ENCODE measurements around the gene KRT71. TPM values are rescaled to one million over a fixed set of nuclear protein-coding genes. Genes with fewer than 3 reads are reported as not detected.

KRT71 gene
- total and polyA plus RNA-seq, 5 experiments from 2014 or later: not detected

DNA sequence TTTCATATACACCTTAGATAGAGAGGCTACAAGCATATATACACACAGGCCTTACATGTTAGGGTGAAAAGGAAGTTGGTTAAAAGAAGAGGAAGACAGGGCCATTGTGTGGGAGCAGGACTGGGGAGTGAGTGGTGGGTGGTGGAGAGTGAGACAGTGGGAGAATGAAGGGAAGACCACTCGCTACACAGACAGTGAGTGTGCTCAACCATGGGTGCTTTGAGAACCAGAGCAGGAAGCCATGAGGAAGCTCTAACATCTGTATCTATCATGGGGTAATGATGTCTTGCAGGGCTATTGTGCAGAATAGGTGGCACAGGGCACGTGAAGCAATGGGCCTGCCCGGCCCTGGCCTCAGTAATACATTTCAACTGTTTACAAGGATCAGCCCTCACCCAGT lies 32.1 kb upstream of the KRT71 start:
- no peak for ATAC-seq
- DNase-seq: no peak
- POLR2A ChIA-PET: interaction anchor here (0.5 to 9.6 kb wide), 8 partner anchors 10 to 293 kb away, joined by 3 to 130 read pairs (median 4); no protein-coding TSS in a partner anchor
- Mint-ChIP-seq H3K4me3 (peak overlapping the region in 5 of 10 donors; percentile 5 to 72 (median 27)), H3K9me3 (no peaks in the 10 kb centered on the region), H3K4me1 (peaks cover 50 to 68% (median 61%) of the 10 kb centered on the region in 4 donors), H3K36me3 (no peaks in the 10 kb centered on the region), H3K27me3 (no peaks in the 10 kb centered on the region), H3K27ac (peak overlapping the region; percentile 32 to 98 (median 89))

DNA sequence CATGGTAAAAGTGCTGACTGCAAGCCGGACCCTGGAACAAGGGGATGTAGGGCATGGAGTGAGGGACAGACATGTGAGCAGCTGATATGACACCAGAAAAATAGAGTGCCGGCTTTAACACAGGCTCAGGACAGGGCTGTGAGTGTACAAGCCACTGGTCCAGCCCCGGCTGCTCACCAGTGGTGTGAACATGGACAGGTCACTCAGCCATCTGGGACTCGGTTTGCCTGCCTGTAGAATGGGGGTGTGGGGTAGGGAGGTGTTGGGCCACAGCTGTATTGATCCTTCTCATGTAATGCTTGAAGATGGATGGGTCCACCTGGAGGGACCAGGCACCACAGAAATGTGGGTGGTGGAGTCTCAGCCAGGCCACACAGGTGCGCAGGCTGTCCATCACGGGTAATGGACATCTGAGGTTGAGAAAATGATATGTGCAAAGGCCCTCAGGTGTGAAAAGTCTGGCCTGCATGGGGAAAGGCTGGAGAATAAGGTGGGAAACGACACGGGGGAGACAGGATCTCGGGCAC lies 31.3 kb upstream of the KRT71 start:
- POLR2A ChIA-PET: interaction anchor here (1.1 to 9.6 kb wide), 4 partner anchors 26 to 296 kb away, joined by 3 to 130 read pairs (median 28); no protein-coding TSS in a partner anchor
- no peak for DNase-seq
- no peak for ATAC-seq

DNA sequence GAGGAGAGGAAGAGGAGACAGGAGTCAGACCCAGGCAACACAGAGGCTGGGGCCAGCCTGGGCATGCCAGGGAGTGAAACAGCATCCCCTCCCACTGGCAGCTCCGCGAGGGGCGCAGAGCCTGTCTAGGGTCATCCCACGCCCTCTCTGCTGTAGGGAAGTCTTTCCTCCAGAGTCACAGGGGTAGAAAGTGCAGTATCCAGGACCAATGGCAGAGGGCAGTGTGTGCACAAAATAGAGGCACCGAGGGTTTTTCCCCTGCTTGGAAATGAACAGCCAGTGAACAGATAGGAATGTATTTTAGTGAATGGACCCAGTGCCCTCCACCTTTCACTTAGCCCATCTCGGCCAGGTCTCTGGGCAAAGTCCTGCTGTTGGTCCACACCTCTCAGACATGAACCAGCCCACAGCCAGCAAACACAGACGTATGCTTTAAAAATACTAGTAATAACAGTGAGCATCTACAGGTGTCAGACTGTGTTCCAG lies 30.1 kb upstream of the KRT71 start:
- DNase-seq (peak; percentile 30 to 84 (median 74)), ATAC-seq (peak in 1 of 2 donors; percentile 29)
- peaks cover 0 to 1% (median 0%) of the 10 kb centered on the region in 5 donors for H3K27me3 Mint-ChIP-seq
- H3K9me3 Mint-ChIP-seq: no peaks in the 10 kb centered on the region
- no peak overlapping the region for H3K4me3 Mint-ChIP-seq
- H3K4me1 Mint-ChIP-seq: peaks cover 46 to 58% (median 56%) of the 10 kb centered on the region in 4 donors
- POLR2A ChIA-PET: interaction anchor here (1.0 to 9.6 kb wide), 6 partner anchors 27 to 299 kb away, joined by 3 to 130 read pairs (median 8); no protein-coding TSS in a partner anchor
- H3K36me3 Mint-ChIP-seq: no peaks in the 10 kb centered on the region
- peak overlapping the region; percentile 4 to 96 (median 88) for H3K27ac Mint-ChIP-seq

More for the DNA sequence above, 31.3 kb upstream of the KRT71 start:
- Mint-ChIP-seq H3K4me3 (no peak overlapping the region), H3K27me3 (peaks cover 0 to 1% (median 0%) of the 10 kb centered on the region in 5 donors), H3K36me3 (no peaks in the 10 kb centered on the region), H3K4me1 (peaks cover 48 to 61% (median 57%) of the 10 kb centered on the region in 4 donors), H3K27ac (peak overlapping the region; percentile 32 to 98 (median 89)), H3K9me3 (no peaks in the 10 kb centered on the region)

DNA sequence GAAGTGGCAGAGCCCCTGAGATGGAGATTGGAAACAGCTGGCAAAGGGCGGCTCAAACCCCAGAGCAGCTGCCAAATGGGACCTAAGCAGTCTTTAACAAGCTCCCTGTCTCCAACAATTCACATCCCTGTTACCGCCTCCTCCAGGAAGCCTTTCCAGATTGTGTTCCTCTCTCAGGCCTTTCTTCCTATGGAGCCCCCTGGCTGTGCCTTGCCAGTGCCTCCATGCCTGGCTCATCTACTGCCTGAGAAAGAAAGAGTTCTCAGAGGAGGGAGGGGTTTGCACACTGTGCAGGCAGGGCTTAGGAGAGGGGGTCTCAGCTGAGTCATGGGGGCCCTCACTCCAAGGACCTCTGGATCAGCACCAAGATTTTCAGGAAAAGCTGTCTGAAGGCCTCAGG lies 29.5 kb upstream of the KRT71 start:
- Mint-ChIP-seq H3K4me1 (peaks cover 46 to 57% (median 53%) of the 10 kb centered on the region in 4 donors), H3K4me3 (no peak overlapping the region), H3K27me3 (peaks cover 0 to 1% (median 0%) of the 10 kb centered on the region in 5 donors), H3K9me3 (no peaks in the 10 kb centered on the region), H3K36me3 (no peaks in the 10 kb centered on the region), H3K27ac (peak overlapping the region in 6 of 10 donors; percentile 4 to 96 (median 70))
- POLR2A ChIA-PET: interaction anchor here (1.0 to 5.6 kb wide), 4 partner anchors 287 to 300 kb away, joined by 3 to 45 read pairs (median 8); no protein-coding TSS in a partner anchor
- ATAC-seq (no peak), DNase-seq (no peak)

DNA sequence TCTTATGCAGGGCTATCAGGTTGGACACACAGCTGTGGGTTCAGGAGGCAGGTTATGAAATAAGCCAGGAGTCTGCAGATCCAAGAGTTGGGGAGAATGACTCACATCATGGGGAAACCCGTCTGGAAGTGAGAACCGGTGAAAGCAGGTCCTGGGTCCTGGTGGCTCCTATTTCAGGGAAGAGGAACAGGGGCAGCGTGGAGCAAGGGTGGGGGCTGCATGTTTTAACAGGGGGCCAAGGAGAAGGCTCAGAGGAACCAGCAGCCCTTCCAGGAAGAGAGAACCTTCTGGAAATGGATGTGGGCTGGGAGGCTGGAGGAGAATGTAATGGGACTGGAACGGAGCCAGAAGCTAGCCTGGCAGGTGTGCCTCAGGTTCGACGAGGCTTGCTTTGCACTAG lies 28.5 kb upstream of the KRT71 start:
- Mint-ChIP-seq H3K9me3 (no peaks in the 10 kb centered on the region), H3K4me1 (peaks cover 37 to 47% (median 44%) of the 10 kb centered on the region in 4 donors), H3K27me3 (peaks cover 0 to 1% (median 0%) of the 10 kb centered on the region in 5 donors), H3K27ac (peak overlapping the region in 5 of 10 donors; percentile 12 to 82 (median 63)), H3K36me3 (no peaks in the 10 kb centered on the region), H3K4me3 (no peak overlapping the region)
- no peak for ATAC-seq
- POLR2A ChIA-PET: interaction anchor here (0.7 kb wide), 1 partner anchor 299 kb away, joined by 4 read pairs; no protein-coding TSS in a partner anchor
- no peak for DNase-seq

DNA sequence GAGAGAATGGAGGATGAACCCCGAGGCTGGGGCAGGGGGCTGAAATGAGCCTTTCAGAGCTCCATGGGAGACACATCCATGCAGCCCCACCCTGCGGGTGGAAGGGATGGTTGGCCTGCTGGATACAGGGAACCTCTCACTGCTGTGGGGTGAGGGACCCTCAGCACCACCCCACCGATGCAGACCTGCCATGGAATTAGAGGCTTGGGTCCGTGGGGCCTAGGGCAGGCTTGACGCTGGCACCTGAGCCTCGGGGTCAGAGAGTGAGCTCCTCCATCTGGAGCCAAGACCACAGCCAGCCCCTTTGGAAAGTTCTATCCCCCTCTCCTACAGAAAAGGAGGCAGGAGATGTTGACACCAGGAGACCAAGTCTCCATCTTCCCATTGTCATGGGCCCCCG lies 28.1 kb upstream of the KRT71 start:
- H3K9me3 Mint-ChIP-seq: no peaks in the 10 kb centered on the region
- H3K4me3 Mint-ChIP-seq: no peak overlapping the region
- POLR2A ChIA-PET: interaction anchor here (0.7 kb wide), 1 partner anchor 299 kb away, joined by 4 read pairs; no protein-coding TSS in a partner anchor
- peaks cover 34 to 43% (median 40%) of the 10 kb centered on the region in 4 donors for H3K4me1 Mint-ChIP-seq
- H3K36me3 Mint-ChIP-seq: no peaks in the 10 kb centered on the region
- H3K27me3 Mint-ChIP-seq: peaks cover 0 to 2% (median 0%) of the 10 kb centered on the region in 5 donors
- DNase-seq: no peak
- H3K27ac Mint-ChIP-seq: peak overlapping the region in 5 of 10 donors; percentile 63 to 82 (median 71)
- ATAC-seq: no peak

DNA sequence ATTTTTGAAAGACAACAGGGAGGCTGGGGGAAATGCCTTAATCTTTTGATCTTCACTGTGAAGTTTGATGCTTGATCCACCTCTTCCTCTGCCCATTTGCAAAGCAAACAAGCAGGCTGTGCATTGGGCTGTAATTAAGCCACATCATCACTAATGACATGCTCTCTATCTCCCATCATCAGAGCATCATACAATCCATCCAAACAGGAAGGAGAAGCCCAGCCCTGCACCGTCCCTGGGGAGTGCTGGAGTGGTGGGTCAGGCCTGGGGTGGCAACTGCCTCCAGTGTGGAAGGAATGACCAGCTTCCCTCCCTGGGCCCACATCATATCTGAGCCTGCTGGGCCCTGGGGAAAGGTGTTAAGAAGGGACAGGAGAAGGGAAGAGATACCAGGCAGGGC lies 27.6 kb upstream of the KRT71 start:
- ATAC-seq (no peak), DNase-seq (no peak)
- Mint-ChIP-seq H3K27me3 (peaks cover 0 to 3% (median 0%) of the 10 kb centered on the region in 5 donors), H3K4me1 (peaks cover 32 to 40% (median 36%) of the 10 kb centered on the region in 4 donors), H3K27ac (peak overlapping the region in 6 of 10 donors; percentile 36 to 87 (median 76)), H3K9me3 (no peaks in the 10 kb centered on the region), H3K4me3 (peak overlapping the region in 1 of 10 donors; percentile 41), H3K36me3 (no peaks in the 10 kb centered on the region)
- POLR2A ChIA-PET: interaction anchor here (0.7 to 1.1 kb wide), 2 partner anchors 287 to 300 kb away, joined by 4 read pairs; no protein-coding TSS in a partner anchor

DNA sequence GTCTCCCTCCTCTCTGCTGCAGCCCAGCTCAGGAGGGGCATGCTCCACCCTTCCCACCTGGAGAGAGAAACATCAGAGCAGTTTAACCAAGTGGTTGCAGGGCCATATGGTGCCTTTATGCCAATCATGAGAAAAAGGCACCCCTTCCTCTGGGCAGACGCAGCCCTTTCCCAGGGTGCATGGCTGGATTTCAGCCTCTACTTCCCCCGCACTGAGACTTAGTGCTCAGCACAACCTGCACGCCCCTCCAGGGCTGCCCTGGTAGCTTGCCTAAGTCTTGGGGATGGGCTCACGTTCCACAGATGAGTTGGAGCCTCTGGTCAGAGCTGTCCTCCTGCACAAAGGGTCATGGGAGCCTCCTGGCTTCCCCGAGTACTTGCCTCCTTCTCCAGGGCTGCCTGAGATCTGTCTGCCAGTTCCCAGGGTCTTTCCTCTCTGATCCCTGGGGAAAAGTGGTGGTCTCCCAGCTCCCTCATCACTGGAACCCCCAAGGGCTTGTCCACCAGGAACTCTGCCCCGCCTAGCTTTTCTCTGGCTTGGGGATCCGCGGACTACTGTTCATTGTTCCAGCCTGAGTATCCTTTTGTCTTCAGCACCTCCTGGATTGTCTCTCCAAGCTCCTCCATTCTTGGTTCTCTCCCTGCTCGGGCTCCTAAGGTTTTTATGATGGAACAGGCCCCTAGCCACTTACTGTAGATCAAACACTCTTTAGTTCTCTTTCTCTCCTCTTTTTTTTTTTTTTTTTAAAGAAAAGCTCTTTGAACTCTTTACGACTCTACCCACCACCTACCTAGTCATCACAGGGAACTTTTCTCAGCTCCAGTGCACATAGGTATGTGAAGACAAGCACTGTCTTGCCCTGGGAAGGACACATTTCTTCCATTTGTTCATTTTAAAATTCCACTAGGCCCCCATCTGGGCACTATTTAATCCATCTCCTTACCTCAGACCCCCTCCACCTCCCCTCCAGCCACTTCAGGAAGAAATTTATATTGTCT lies 26.8 kb upstream of the KRT71 start:
- Mint-ChIP-seq H3K27me3 (peaks cover 0 to 3% (median 0%) of the 10 kb centered on the region in 5 donors), H3K36me3 (no peaks in the 10 kb centered on the region), H3K4me1 (peaks cover 24 to 40% (median 31%) of the 10 kb centered on the region in 4 donors), H3K9me3 (no peaks in the 10 kb centered on the region), H3K4me3 (peak overlapping the region in 1 of 10 donors; percentile 41), H3K27ac (peak overlapping the region in 4 of 10 donors; percentile 57 to 82 (median 76))
- ATAC-seq (peak in 1 of 2 donors; percentile 53), DNase-seq (no peak)
- POLR2A ChIA-PET: interaction anchor here (0.7 to 1.1 kb wide), 2 partner anchors 288 to 301 kb away, joined by 4 read pairs; no protein-coding TSS in a partner anchor

DNA sequence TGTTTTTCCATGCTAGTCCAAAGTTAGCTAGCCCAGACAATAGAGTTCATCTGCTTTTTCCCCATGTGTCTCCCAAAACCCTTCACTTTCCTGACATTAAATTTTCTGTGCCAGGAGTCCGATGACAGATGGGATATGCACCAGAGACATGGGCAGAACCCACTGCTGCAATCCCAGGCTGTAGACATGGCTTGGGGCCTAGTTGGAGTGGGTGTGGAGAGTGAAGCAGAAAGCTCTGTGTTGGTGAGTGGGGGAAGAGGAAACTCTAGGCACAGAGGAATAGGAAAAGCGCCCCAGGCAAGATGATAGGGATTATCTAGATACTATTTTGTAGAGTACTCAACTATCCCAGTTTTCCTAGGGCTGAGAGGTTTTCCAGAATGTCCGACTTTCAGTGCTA lies 25.5 kb upstream of the KRT71 start:
- Mint-ChIP-seq H3K4me1 (peaks cover 18 to 38% (median 23%) of the 10 kb centered on the region in 4 donors), H3K4me3 (no peak overlapping the region), H3K36me3 (no peaks in the 10 kb centered on the region), H3K9me3 (no peaks in the 10 kb centered on the region), H3K27me3 (peaks cover 0 to 3% (median 0%) of the 10 kb centered on the region in 5 donors), H3K27ac (peak overlapping the region in 1 of 10 donors; percentile 21)
- ATAC-seq (no peak), DNase-seq (no peak)
- POLR2A ChIA-PET: interaction anchor here (0.6 kb wide), 1 partner anchor 422 kb away, joined by 5 read pairs; no protein-coding TSS in a partner anchor

DNA sequence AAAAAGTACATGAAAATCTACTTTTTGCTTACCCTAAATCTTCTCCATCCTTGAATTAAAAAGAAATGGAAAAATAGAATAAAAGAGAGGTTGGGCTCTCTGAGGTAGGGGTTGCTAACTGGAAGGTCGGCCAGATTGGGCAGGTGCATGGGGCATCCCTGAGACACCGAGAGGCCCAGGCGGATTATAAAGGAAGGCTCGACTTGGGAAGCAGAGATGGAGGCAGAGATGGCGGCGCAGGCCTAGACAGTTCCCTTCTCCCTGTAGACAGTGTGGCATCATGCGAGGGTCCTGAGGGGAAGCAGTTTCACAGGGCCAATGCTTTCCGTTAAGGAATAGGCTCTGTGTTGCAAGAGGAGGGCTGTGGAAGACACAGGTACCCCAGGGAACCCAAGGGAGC lies 24.4 kb upstream of the KRT71 start:
- Mint-ChIP-seq H3K4me3 (no peak overlapping the region), H3K4me1 (peaks cover 10 to 30% (median 13%) of the 10 kb centered on the region in 4 donors), H3K36me3 (no peaks in the 10 kb centered on the region), H3K9me3 (peaks cover 0 to 1% (median 0%) of the 10 kb centered on the region in 9 donors), H3K27ac (no peak overlapping the region), H3K27me3 (peaks cover 0 to 11% (median 2%) of the 10 kb centered on the region in 5 donors)
- no peak for DNase-seq
- POLR2A ChIA-PET: no interaction called here
- ATAC-seq: no peak

DNA sequence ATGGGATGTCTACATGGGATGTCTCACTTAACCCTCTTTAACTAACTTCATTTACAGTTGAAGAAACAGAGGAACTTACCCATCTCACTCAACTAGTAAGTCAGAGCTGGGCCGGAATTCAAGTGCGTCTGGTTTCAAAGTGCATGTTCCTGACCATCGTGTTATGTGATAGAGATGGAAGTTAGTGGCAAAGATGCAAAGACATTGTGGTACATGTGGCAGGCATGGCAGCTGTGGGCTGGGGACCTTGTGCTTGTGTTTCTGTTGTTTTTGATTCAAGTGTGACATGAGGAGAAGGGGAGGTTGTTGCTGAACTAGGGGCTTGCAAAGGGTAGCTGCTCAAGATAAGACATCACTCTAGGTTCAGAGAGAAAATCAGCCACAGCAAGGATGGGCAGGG lies 23.0 kb upstream of the KRT71 start:
- POLR2A ChIA-PET: no interaction called here
- DNase-seq (no peak), ATAC-seq (no peak)
- peaks cover 0 to 13% (median 2%) of the 10 kb centered on the region in 5 donors for H3K27me3 Mint-ChIP-seq
- no peaks in the 10 kb centered on the region for H3K36me3 Mint-ChIP-seq
- peaks cover 0 to 1% (median 0%) of the 10 kb centered on the region in 9 donors for H3K9me3 Mint-ChIP-seq
- peaks cover 10 to 30% (median 13%) of the 10 kb centered on the region in 4 donors for H3K4me1 Mint-ChIP-seq
- no peak overlapping the region for H3K4me3 Mint-ChIP-seq
- no peak overlapping the region for H3K27ac Mint-ChIP-seq

DNA sequence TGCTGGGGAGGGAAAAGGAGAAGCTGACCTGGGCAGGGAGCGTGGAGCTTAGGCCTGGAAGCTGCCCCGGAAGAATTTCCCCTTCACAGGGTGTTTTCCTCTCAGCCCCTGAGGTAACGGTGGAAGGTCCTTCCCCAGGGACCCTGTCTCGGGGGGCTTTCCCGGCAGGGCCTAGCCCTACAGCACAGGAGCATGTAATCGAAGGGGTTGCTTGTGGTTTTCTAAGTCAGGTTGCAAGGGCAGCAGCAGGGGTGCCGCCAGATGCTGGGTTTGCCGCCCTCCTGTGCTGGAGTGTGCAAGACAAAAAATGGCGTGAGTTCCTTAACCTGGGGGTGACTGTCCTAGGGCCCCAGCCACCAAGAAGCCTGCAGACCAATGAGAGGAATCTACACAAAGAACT lies 22.3 kb upstream of the KRT71 start:
- H3K4me3 Mint-ChIP-seq: no peak overlapping the region
- H3K4me1 Mint-ChIP-seq: peaks cover 4 to 23% (median 8%) of the 10 kb centered on the region in 4 donors
- no peak overlapping the region for H3K27ac Mint-ChIP-seq
- H3K27me3 Mint-ChIP-seq: peaks cover 0 to 17% (median 2%) of the 10 kb centered on the region in 5 donors
- no peak for DNase-seq
- H3K36me3 Mint-ChIP-seq: no peaks in the 10 kb centered on the region
- POLR2A ChIA-PET: interaction anchor here (0.9 kb wide), 1 partner anchor 9 kb away, joined by 3 read pairs; no protein-coding TSS in a partner anchor
- no peak for ATAC-seq
- peaks cover 0 to 1% (median 0%) of the 10 kb centered on the region in 9 donors for H3K9me3 Mint-ChIP-seq
